Uterus (tissue), 4 donors: ENCODE measurements around the gene ALOX15B. TPM values are rescaled to one million over a fixed set of nuclear protein-coding genes. Genes with fewer than 3 reads are reported as not detected.

Experiments used
- DNase-seq, 2 donors: peaks; one replicate each; pipeline ENCODE4 v3.0.0-alpha.2; 2019 to 2020
- H3K27ac ChIP-seq, 2 donors: fragments of 200-600 bp; sonication (generic); 1 replicate in 1 of 2; 2 replicates in 1 of 2; pipeline ENCODE4 v1.5.1; 2016 to 2018
- H3K27me3 ChIP-seq, 2 donors: fragments of 200-600 bp; sonication (generic); one replicate each; pipeline ENCODE4 v1.5.1; 2018 to 2019; ENCODE audit warnings: control low read depth in 1 of 2
- H3K36me3 ChIP-seq, 2 donors: fragments of 200-600 bp; sonication (generic); one replicate each; pipeline ENCODE4 v1.5.1; 2019; ENCODE audit warnings: control low read depth in 1 of 2
- H3K4me1 ChIP-seq, 2 donors: fragments of 200-600 bp; sonication (generic); one replicate each; pipeline ENCODE4 v1.5.1; 2018 to 2019; ENCODE audit warnings: control low read depth in 1 of 2
- H3K4me3 ChIP-seq, 2 donors: fragments of 200-600 bp; sonication (generic); 1 replicate in 1 of 2; 2 replicates in 1 of 2; pipeline ENCODE4 v1.5.1; 2018 to 2019; ENCODE audit warnings: mild to moderate bottlenecking in 1 of 2
- H3K9me3 ChIP-seq, 2 donors: fragments of 200-600 bp; sonication (generic); one replicate each; pipeline ENCODE4 v1.5.1; 2019; ENCODE audit warnings: control low read depth in 1 of 2
- CTCF ChIP-seq, 4 experiments: fragments of 200-600 bp in 2 of 4; fragments of 450-650 bp in 2 of 4; sonication (generic) in 2 of 4; IDR thresholded peaks; one replicate each; pipeline ENCODE4 v1.5.1; 2016 to 2019; ENCODE audit warnings: antibody characterized with exemption in 4 of 4, mild to moderate bottlenecking in 2 of 4, moderate library complexity in 1 of 4
- POLR2A ChIP-seq, 2 donors: fragments of 450-650 bp; IDR thresholded peaks; one replicate each; pipeline ENCODE4 v1.6.1; 2016; ENCODE audit warnings: antibody characterized with exemption in 2 of 2, mild to moderate bottlenecking in 1 of 2, moderate library complexity in 1 of 2
- intact Hi-C: fragments of 100-400 bp; cut with DNase I; formaldehyde crosslinking; loops from one replicate; pipeline ENCODE4 v1.15.1; 2023; ENCODE audit warnings: low total_unique reads
- total RNA-seq, 4 donors: library from RNA; depleted of rRNA in 3 of 4; stranded (reverse); fragments of >200 nt in 3 of 4; gene quantifications; one replicate each; pipeline versions ENCODE4 v1.1.0 to v1.2.4, GENCODE V29; 2014 to 2023
- donor health status: DM: yes; HTN: yes; CAD: no.

Gene ALOX15B
- total RNA-seq, 4 donors from 2014 or later, result 0.14 to 1.5 (median 0.24) TPM; not detected in 1

GRCh38 chr17:8002721-8003593 lies 35.9 kb upstream of the ALOX15B start:
- DNase-seq, result no peak
- Histone ChIP-seq H3K4me1 (peaks cover 0 to 5% of the 10 kb centered on the region in 2 donors), H3K36me3 (no peaks in the 10 kb centered on the region), H3K27me3 (peaks cover 14 to 30% of the 10 kb centered on the region in 2 donors), H3K4me3 (no peak overlapping the region), H3K9me3 (no peaks in the 10 kb centered on the region), H3K27ac (no peak overlapping the region)
- TF ChIP-seq POLR2A (IDR thresholded peaks at IDR 0.05), result no peak
- TF ChIP-seq CTCF (IDR thresholded peaks at IDR 0.05), result no peak
- intact Hi-C loops, result no loop called here

GRCh38 chr17:8003594-8004181 lies 35.2 kb upstream of the ALOX15B start:
- Histone ChIP-seq H3K4me1 (peaks cover 0 to 5% of the 10 kb centered on the region in 2 donors), H3K27ac (no peak overlapping the region), H3K9me3 (no peaks in the 10 kb centered on the region), H3K27me3 (peaks cover 14 to 30% of the 10 kb centered on the region in 2 donors), H3K4me3 (no peak overlapping the region), H3K36me3 (no peaks in the 10 kb centered on the region)
- intact Hi-C loops, result no loop called here
- no peak for DNase-seq
- TF ChIP-seq POLR2A (IDR thresholded peaks at IDR 0.05), result no peak

GRCh38 chr17:8004899-8005298 lies 34.0 kb upstream of the ALOX15B start:
- Histone ChIP-seq H3K27me3 (peaks cover 14 to 30% of the 10 kb centered on the region in 2 donors), H3K36me3 (no peaks in the 10 kb centered on the region), H3K9me3 (no peaks in the 10 kb centered on the region), H3K4me3 (no peak overlapping the region), H3K27ac (no peak overlapping the region), H3K4me1 (peaks cover 0 to 5% of the 10 kb centered on the region in 2 donors)
- no peak for TF ChIP-seq CTCF (IDR thresholded peaks at IDR 0.05)
- no peak for TF ChIP-seq POLR2A (IDR thresholded peaks at IDR 0.05)
- DNase-seq, result no peak
- intact Hi-C loops, result no loop called here

GRCh38 chr17:8005357-8005756 lies 33.5 kb upstream of the ALOX15B start:
- no peaks in the 10 kb centered on the region for H3K9me3 ChIP-seq
- DNase-seq, result no peak
- TF ChIP-seq CTCF (IDR thresholded peaks at IDR 0.05) (no peak), POLR2A (IDR thresholded peaks at IDR 0.05) (no peak)
- H3K27me3 ChIP-seq, result peaks cover 14 to 26% of the 10 kb centered on the region in 2 donors
- H3K4me3 ChIP-seq, result no peak overlapping the region
- intact Hi-C loops, result no loop called here
- H3K27ac ChIP-seq, result no peak overlapping the region
- H3K4me1 ChIP-seq, result peaks cover 0 to 5% of the 10 kb centered on the region in 2 donors
- H3K36me3 ChIP-seq, result no peaks in the 10 kb centered on the region

- intact Hi-C loops, result no loop called here
- H3K27me3 ChIP-seq, result peaks cover 14 to 20% of the 10 kb centered on the region in 2 donors
- DNase-seq, result no peak
- no peaks in the 10 kb centered on the region for H3K9me3 ChIP-seq
- TF ChIP-seq CTCF (IDR thresholded peaks at IDR 0.05) (no peak), POLR2A (IDR thresholded peaks at IDR 0.05) (no peak)
- no peaks in the 10 kb centered on the region for H3K36me3 ChIP-seq
- H3K27ac ChIP-seq, result no peak overlapping the region
- no peak overlapping the region for H3K4me3 ChIP-seq
- peaks cover 0 to 5% of the 10 kb centered on the region in 2 donors for H3K4me1 ChIP-seq
These were observed 32.7 kb upstream of the ALOX15B start for GRCh38 chr17:8005967-8006730.
